ENCODE measurements around the gene CCM2.
A peak's percentile ranks its signal among the peaks of the same experiment; 100 is the strongest.
"Not testable (repeated sequence)": the region's sequence is repeated elsewhere in the genome, so short reads cannot be mapped to it uniquely, and the experiment has no call there.

The CCM2 gene

DNA sequence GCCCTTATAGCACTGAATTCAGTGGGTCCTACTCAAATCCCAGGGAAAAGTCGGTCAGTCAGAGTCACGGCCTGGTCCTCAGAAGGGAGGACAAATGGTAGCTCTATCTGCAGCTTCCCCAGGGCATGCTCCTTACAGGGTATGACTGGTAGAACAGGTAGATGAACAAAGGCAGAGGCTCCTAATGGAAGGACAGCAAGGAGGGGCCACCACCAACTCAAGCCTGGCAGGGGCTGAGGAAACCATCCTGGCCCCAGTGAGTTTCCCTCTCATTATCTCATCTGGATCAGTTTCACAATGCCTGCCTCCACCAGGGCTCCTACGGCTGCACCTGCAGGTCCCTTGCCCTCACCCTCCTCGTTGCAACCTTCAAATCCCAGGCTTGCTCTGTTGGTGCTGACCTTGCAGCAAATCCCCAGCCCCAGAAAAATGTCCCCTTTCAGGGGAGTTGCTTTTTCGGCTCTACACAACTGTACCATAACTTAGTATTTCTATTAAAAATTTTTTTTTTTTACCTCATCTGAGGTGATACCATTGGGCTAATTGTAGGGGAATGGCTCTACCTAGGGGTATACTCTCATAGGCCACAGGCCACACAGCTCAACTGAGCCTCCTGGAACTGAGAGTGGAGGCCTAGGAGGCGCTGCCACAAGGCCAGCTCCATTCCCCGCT lies 18.8 kb upstream of the CCM2 start:
- DNase-seq (ENCODE audit: low spot score), result no peak

DNA sequence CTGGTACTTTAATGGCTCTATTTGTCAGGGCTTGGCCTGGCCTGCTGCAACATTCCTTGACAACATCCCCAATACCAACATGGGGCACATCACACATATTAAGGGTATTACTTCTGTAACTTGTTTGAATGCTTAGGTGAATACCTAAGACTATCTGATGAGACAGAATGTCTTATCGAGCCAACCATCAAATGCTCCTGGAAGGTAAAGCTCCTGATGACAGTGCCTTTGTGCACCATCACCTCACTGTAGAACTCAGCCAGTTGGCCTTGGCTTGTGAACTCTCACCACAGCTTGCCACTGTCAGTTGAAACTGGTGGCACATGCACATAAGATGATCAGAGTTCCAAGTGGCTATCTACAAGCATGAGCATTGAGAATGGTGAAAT lies 17.5 kb upstream of the CCM2 start:
- no peak for DNase-seq (ENCODE audit: low spot score)

DNA sequence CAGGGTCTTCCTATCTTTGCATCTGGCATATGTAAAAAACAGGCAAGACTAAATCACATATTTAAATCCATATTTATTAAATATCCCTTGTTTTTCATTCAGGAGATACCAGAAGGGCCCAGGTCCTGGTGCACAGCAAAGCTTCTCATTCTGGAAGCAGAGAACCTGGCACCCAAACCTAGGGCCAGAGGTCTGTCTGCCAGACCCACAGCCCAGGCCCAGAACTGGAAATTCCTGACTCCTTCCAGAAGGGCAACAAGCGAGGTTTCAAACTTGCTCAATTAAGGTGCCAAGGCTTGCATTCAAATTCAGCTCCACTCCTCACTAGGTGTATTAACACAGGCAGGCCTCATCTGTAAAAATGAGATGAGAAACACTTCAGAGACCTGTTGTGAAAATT lies 17.0 kb upstream of the CCM2 start:
- no peak for DNase-seq (ENCODE audit: low spot score)

DNA sequence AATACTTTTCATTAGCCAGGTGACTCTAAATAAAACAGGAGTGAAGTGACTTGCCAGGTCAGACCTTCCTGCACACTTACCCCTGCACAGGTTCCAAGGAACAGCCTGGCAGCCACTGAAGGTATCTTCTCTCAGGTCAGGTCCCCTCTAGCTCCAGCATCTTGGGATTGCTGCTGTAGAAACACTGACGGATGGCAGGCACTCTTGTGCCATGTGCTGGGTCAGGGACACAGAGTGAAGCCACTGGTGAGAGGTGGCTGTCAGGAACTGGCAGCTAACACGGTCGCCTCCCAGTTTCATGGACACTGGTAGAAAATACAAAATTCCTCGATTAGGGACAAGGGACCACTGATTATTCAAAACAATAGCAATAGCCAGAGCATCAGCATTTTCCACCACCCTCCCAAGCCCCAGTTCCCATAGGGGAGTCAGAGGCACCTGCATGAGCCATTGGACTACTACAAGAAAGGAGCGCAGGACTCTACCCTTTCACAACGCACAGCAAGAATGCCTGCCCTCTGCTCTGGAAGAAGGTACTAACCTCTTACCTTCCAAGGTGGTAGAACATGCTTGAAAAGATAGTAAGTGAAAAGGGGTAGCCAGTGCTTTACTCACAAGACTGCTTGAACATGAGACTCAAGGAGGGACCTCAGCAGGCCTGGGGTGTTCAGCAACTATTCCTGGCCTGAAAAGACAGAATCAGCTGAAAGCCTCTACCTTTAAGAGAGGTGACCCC lies 16.1 kb upstream of the CCM2 start:
- DNase-seq (ENCODE audit: low spot score), result no peak

DNA sequence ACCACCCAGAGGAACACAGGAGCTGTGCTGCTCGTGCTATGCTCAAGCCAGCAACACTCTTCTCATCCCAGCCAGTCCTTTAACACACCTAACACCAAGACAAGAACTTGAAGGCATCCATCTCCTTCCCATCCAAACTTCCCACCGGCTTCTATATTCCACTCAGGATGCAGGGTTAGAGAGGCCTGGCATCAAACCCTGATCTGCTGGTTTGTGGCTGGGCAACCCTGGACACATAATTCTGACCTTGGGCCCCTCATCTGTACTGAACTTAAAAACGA lies 15.6 kb upstream of the CCM2 start:
- no peak for DNase-seq (ENCODE audit: low spot score)

DNA sequence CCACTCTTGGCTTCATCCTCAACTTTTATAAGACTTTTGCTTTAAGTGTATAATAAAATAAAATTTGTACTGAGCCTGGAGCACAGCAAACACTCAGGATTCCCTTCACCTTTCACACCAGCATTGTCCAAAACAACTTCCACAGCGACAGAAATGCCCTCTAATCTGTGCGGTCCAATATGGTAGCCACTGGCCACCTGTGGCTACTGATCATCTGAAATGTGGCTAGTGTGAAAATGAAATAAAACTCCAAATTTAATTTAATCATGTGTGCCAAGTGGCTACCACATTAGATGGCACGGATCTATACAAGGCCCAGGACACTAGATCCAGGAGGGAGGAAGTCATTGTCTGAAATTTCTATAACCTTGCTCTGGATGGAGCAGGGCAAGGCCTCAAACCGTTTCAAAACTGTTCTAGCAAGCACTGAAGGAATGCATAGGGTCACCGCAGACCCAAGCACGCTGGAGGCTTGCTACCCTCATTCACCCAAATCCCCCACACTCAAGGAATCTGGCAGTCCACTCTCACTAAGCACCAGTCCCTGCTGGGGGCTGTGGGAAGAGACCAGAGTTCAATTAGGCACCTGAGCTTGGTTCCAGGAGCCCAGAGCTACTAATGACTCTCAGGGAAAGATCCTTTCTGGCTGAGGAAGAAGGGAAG lies 14.8 kb upstream of the CCM2 start:
- DNase-seq (ENCODE audit: low spot score), result no peak

DNA sequence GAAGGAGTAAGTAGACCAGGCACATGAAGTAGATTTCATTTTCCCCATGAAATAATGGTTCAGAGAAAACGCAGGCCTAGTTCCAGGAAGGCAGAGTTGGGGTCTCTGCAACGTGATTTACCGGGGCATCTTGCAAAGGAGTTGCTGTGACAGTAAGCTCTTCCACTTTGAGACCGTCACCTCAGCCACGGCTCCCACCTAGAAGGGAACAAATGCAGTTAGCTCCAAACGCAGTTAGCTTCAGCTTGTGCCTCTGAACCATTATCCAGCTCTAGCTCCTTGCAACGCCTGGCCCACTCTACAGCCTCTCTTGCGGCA lies 14.1 kb upstream of the CCM2 start:
- no peak for DNase-seq (ENCODE audit: low spot score)

DNA sequence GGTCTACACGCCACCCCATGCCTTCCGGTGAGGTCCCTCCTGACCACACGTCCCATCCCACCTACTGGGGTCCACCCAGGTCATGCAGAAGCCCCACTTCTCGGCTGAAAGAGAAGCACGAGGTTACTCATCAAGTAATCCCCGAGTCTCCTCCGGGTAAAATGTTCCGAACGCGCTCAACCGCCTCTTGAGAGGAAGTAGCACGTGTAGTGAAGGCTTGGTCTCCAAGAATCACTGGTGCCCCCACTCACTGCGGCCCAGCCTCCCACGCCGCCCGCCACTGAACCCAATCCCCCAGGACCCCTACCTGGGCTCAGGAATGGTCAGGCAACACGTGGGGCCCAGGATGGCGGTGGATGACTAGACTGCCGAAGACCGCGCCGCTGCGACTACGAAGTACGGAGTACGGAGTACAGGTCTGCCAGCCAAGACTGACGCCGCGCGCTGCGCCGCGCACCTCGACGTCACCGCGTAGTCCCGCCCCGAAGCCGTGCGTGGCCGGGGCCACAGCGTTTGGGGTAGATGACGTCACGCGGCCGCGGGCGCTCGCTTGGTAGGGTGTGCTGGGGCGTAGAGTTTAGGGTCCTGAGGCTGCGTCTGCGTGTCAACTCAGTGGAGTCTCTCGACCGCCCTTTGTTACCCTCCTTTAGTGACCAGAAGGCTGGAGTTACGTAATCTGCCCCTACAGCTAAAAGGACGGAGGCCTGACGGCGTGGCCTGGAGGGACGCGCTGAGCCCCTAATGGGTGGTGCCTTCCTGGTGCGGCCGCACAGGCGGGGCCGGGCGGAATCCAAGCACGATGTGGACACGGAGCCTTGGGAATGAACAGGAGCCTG lies 13.6 kb upstream of the CCM2 start:
- DNase-seq (ENCODE audit: low spot score), result peak; percentile 94

DNA sequence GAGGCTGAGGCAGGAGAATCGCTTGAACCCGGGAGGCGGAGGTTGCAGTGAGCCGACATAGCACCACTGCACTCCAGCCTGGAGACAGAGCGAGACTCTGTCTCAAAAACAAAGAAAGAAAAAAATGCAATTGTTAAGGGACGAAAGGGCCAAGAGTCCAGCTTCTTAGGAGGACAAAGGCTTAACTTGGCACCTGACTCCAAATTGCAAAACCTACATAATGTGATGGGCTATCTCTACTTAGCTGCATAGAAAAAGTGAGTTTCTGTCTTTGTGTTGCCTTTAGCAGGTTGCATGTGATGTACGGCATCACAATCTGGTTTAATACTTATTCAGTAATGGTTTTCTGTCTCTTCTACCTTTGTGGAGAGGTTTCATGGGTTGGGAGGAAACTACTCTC lies 12.5 kb upstream of the CCM2 start:
- no peak for DNase-seq (ENCODE audit: low spot score)

DNA sequence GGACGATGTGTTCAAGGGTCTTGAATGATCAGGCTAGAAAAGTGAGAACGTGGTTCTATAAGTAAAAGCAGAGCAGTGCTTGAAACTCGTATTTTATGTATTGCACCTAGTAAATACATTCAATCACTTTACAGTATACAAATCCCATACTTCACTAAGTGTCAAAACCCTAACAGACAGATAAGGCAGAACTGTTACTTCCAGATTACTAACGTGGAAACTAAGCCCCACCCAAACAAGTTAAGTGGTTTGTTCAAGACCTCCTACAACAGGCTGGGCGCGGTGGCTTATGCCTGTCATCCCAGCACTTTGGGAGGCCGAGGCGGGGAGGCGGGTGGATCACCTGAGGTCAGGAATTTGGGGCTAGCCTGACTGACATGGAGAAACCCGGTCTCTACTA lies 12.0 kb upstream of the CCM2 start:
- DNase-seq (ENCODE audit: low spot score), result no peak

DNA sequence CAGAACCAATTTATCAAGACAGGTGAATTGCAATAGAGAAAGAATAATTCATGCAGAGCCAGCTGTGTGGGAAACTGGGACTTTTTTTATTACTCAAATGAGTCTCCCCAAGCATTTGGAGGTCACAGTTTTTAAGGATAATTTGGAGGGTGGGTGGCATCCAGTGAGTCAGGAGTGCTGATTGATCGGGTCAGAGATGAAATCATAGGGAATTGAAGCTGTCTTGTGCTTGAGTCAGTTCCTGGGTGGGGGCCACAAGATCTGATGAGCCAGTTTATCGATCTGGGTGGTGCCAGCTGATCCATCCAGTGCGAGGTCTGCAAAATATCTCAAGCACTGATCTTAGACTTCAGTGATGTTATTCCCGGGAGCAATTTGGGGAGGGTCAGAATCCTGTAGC lies 11.3 kb upstream of the CCM2 start:
- no peak for DNase-seq (ENCODE audit: low spot score)

DNA sequence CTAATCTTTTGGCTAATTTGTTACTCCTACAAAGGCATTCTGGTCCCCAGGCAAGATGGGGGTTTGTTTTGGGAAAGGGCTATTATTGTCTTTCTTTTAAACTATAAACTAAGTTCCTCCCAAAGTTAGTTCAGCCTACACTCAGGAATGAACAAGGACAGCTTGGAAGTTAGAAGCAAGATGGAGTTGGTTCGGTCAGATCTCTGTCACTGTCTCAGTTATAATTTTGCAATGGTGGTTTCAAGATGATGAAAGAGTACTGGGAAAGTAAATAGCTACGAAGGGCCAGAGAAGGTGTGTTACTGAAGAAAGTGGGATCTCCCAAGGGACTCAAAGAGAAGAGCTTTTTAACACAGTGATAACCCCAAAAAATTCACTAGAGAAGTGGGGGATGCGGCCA lies 10.9 kb upstream of the CCM2 start:
- no peak for DNase-seq (ENCODE audit: low spot score)

DNA sequence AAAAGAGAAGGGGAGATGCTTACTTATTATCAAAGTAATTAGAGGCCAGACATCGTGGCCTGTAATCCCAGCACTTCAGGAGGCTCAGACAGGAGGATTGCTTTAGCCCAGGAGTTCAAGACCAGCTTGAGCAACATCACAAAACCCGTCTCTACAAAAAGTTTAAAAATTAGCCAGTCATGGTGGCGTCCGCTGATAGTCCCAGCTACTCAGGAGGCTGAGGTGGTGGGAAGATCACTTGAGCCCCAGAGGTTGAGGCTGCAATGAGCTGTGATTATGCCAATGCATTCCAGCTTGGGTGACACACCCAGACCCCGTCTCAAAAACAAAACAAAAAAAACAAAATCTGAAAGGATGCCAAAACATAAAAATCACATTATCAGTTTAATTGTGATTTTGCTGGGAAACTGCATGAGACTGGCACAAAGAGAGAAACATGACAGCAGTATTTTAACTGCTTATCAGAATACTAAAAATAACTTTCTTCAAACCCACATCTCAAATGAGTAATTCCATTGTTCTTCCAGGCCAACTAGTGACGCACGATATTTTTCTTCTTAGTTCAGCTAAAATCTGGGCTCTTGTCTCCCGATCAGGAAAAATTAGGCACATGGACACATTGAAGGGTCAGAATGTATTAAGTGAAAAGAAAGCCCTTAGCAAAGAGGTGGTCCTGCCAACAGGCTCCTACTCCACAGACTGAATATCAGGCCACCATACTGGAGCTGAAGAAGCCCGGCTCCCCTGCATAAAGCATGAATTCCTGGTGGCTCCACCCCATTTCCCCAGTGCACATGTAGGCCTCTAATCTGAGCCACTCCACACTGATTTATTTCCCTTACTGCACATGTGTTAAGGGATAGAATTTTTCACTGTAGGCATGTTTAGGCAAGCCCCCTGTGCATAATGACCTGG lies 9.6 kb upstream of the CCM2 start:
- DNase-seq (ENCODE audit: low spot score), result no peak

DNA sequence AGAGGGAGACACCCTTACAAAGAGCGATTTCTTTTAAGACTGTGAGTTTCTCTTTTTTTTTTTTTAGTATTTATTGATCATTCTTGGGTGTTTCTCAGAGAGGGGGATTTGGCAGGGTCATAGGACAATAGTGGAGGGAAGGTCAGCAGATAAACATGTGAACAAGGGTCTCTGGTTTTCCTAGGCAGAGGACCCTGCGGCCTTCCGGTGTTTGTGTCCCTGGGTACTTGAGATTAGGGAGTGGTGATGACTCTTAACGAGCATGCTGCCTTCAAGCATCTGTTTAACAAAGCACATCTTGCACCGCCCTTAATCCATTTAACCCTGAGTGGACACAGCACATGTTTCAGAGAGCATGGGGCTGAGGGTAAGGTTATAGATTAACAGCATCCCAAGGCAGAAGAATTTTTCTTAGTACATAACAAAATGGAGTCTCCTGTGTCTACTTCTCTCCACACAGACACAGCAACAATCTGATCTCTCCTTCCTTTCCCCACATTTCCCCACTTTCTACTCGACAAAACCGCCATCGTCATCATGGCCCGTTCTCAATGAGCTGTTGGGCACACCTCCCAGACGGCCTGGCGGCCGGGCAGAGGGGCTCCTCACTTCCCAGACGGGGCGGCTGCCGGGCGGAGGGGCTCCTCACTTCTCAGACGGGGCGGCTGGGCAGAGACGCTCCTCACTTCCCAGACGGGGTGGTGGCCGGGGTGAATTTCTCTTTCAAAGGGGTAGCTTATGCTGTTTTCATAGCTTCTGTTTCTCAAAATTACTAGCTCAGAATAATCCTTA lies 7.8 kb upstream of the CCM2 start:
- not testable (repeated sequence) for DNase-seq (ENCODE audit: low spot score)

DNA sequence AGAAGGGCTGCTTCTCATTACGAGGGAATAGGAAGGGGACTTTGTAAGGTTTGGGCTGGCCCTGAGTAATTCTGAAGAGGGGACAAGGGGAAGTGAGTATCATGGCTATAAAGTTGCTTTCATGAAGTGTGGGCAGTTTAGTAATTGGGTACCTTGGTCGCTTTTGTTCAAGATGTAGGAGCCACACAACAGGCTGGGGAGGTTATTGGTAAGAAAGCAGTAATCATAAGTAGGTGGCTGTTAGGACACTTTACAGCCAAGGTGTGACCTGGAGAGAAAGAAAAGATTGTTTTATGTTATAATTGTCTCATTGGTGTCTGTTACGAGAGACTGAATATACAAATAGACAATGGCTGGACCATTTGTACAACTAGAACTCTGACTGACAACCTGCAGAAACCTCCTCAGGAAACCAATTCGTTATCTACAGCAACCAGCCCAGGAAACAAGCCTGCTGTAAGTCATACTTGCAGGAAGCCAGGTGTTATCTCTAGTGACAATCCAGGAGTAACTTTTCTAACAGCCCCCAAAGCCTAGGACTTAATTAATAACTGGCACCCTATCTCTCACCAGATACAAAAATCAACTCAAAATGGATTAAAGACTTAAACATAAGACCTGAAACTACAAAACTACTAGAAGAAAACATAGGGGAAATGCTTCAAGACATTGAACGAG lies 5.0 kb upstream of the CCM2 start:
- no peak for DNase-seq (ENCODE audit: low spot score)

DNA sequence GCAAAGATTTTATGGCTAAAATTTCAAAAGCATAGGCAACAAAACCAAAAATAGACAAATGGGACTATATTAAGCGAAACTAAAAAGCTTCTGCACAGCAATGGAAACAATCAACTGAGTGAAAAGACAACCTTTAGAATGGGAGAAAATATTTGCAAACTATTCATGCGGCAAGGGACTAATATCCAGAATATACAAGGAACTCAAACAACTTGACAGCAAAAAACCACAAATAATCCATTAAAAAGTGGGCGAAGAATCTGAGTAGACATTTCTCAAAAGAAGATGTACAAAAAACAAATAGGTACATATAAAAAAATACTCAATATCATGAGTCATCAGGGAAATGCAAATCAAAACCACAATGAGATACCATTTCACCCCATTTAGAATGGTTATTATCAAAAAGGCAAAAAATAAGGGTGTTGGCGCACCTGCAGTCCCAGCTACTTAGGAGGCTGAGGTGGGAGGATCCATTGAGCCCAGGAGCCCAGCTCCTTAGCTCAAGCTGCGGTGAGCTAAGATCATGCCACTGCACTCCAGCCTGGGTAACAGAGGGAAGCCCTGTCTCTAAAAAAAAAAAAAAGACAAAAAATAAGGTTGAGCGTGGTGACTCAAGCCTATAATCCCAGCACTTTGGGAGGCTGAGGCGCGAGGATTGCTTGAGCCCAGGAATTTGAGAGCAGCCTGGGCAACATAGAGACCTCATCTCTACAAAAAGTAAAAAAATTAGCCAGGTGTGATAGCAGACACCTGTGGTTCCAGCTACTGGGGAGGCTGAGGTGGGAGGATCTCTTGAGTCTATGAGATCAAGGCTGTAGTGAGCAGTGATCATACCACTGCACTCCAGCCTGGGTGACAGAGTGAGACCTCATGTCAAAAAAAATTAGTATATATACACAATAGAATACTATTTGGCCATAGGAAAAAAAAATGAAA lies 4.2 kb upstream of the CCM2 start:
- DNase-seq (ENCODE audit: low spot score), result no peak

DNA sequence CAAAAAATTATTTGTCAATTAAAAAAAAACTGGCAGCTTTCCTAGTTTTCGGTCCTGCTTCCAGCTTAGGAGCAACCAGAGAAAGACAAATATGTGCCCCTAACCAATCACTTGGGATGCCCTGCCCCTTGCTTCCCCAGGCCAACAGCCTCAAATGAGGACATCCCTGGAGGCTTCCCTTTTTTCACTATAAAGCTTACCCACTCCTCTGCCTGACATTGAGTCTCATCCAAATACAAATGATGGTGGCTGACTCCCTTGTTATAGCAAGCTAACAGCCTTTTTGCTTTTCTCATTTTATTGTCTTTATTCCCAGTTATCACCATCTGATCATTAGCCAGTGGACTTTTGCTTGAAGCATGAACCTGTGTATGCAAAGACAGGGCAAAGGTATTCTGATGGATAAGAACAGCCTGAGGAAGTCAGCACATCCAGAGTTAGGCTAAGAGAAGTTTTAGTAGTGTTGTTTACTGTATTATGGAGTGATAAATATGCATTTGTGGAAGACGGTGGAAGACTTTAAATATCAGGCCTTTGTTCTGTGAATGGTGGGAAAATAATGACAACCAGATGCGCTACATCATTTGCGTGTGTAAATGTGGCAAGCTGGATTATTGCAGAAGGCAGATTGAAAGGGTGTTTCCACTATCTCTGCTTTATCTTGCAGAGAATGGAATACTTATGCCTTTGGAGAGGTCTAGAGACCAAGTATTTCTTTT lies 1.7 kb upstream of the CCM2 start:
- no peak for DNase-seq (ENCODE audit: low spot score)

DNA sequence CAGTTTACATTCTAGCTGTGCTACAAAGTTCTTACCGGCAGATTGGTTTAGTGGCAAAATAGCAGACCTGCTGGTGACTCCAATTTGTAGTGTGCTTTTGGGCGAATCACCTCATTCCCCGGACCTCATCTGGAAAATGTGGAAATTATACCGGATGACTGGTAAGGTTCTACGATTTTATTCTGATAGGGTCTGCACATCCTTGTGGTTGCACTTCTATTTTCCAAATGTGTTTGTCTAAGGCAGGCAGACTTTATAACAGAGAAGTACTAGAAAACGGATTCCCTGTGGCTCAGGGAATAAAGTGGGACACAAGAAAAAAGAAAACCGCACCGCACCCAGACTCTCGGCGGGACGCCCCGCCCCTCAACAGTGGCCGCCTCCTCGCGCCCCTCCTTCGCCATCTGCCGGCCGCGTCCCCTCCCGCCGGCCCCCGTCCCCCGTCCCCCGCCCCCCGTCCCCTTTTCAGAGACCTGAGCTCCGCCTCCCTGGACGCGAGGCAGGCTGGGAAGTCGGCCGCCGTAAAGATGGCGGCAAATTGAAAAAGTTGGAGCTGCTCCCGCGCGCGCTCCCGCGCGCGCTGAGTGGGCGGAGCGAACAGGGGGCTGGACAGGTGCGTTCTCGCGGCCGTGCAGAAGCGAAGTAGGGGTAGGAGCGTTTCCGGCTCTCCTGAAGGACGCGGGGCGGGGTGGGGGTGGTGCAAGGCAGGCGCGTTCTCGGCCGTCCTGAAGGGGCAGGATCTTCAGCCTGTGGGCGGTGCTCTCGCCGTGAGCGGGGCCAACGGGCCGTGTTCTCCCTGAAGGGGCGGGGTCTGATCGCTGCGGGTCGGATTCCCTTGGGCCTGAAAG lies 532 bp upstream of the CCM2 start:
- peak; percentile 93 for DNase-seq (ENCODE audit: low spot score)
